Ureter (tissue), 1 donor: ENCODE measurements around the gene SYNE2. TPM values are rescaled to one million over a fixed set of nuclear protein-coding genes. Genes with fewer than 3 reads are reported as not detected.
"Not testable (repeated sequence)": the region's sequence is repeated elsewhere in the genome, so short reads cannot be mapped to it uniquely, and the experiment has no call there.

Source experiments
- DNase-seq: peaks from one replicate; pipeline ENCODE4 v3.0.0-alpha.2; 2020; ENCODE audit warnings: low spot score
- total RNA-seq: library from RNA; stranded (reverse); gene quantifications from one replicate; pipeline ENCODE4 v1.2.4, GENCODE V29; 2023
- donor health status: DM: yes; HTN: yes; CAD: no.

Gene SYNE2
- total RNA-seq, 1 donor from 2014 or later, result 113 TPM

- DNase-seq, result no peak
Observed at GRCh38 chr14:64035143-64035542, 182.3 kb downstream of the SYNE2 start.

- not testable (repeated sequence) for DNase-seq
Observed at GRCh38 chr14:64037869-64038745, 185.3 kb downstream of the SYNE2 start.

- DNase-seq, result no peak
Observed at GRCh38 chr14:64038841-64039542, 186.2 kb downstream of the SYNE2 start.

DNA sequence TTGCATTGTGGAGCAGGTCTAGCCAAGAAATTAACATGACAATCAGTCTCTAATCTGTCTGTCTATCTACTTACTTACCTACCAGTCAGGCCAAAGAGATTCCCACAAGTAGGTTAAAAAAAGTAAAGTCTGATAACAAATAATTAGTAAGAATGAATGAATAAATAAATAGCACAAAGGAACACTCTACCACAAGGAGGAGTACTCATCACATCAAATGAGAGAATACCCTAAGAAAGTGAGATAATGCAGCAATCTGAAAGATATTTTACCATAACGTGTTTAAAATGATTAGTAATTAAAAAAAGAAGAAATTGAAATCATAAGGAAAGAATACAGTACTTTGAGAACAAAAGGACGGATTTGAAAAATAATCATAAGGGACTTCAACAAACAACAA is 187.2 kb downstream of the SYNE2 start:
- DNase-seq, result no peak

DNA sequence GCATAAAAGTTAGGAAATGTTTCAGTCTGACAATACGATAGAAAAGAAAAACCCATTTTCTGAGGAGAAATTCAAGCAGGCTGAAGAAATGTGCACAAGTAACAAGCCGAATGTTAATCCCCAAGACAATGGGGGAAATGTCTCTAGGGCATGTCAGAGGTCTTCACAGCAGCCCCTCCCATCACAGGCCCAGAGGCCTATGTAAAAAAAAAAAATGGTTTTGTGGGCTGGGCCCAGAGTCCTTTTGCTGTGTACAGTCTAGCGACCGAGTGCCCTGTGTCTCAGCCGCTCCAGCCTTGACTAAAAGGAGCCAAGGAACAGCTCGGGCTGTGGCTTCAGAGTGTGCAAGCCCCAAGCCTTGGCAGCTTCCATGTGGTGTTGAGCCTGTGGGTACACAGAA is 190.5 kb downstream of the SYNE2 start:
- DNase-seq, result not testable (repeated sequence)

GRCh38 chr14:64045091-64045490 is 192.3 kb downstream of the SYNE2 start:
- no peak for DNase-seq

DNA sequence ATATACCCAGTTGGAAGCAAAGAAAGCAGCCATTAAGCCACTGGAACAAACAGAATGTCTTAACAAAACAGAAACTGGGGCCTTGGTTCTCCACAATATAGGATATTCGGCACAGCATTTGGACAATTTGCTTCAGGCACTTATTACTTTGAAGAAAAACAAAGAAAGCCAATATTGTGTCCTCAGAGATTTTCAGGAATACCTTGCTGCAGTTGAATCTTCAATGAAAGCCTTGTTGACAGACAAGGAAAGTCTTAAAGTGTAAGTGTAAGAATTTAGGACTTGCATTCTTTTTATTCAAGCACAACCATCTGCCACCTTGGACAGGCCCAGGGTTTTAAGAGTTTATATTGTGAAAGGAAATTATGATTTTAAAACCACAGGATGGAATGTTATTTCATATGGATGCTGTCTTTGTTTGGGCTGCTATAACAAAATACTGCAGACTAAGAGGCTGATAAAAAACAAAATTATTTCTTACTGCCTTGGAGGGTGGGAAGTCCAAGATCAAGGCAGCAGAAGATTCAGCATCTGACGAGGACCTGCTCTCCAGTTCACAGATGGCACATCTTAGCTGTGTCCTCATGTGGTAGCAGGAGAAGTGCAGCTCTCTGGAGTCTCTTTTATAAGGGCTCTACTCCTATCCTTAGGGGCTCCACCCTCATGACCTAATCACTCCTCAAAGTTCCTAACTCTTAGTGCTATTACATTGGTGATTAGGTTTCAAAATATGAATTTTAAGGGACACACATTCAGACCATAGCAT is 197.0 kb downstream of the SYNE2 start:
- no peak for DNase-seq

DNA sequence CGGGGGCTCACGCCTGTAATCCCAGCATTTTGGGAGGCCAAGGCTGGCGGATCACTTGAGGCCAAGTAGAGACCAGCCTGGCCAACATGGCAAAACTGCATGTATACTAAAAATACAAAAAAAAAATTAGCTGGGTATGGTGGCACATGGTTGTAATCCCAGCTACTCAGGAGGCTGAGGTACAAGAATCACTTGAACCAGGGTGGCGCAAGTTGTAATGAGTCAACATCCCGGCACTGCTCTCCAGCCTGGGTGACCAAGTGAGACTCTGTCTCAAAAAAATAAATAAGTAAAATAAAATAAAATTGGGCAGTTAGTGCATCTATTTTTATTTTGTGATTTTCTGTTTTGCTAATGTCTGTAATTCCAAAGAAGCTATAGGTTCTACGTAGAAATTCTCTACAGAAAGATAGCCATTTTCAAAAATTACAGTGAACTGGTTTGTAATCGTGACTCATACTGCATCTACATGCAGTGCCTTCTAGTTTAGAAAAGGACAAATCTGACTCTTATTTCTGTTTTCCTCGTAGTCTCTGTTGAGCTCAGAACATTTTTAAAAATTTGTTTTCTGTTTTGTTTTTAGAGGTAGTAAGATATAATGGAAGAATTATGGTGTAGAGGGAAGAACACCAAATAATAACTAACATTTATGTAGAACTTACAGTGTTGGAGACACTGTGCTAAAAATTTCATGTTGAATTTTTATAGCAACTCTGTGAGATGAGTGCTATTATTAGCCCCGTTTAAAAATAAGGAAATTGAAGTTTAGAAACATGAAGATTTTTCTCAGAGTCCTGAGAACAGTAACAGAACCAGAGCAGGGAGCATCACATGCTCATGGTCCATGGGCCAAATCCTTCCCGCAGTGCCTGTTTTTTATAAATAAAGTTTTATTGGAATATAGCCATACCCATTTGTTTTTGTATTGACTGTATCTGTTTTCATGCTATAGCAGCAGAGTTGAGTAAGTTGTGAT is 201.2 kb downstream of the SYNE2 start:
- no peak for DNase-seq

GRCh38 chr14:64059454-64060198 is 206.8 kb downstream of the SYNE2 start:
- no peak for DNase-seq

GRCh38 chr14:64060199-64060545 is 207.4 kb downstream of the SYNE2 start:
- DNase-seq, result no peak

DNA sequence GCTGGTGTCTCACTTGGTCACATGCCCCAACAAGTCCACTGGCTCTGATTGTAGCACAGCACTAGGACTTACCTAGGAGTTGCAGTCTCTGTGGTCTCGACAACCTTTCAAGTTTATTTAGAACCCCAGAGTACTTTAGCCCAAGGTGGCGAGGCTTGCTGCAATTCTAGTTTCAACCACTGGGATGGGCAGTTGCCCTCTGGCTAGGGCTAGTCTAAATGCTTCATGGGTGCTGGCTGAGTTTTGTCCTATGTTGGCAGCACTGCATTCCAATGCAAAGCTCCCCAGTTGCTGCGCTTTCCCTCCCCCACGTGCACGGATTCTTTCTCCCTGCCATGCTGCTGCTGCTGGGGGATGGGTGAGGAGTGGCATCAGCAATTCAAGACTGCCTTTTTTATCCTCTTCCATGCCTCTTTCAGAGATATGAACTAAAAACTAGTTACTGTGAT is 207.9 kb downstream of the SYNE2 start:
- no peak for DNase-seq

DNA sequence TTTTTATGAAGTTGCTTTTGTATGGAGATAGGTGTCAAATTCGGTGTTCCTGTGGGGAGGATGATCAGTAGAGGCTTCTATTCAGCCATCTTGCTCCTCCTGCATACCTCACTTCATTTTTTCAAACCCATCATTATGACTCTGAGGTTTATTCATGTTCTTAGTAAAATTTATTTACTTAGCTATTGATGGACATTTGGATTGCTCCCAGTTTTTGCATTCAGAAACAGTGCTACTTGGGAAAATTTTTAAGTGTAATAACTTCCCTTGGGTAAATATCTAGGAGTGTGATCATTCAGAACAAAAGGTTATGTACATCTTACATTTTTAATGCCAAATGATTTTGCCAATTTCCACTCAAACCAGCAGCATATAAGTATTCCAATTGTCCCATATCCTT is 208.3 kb downstream of the SYNE2 start:
- DNase-seq, result no peak

DNA sequence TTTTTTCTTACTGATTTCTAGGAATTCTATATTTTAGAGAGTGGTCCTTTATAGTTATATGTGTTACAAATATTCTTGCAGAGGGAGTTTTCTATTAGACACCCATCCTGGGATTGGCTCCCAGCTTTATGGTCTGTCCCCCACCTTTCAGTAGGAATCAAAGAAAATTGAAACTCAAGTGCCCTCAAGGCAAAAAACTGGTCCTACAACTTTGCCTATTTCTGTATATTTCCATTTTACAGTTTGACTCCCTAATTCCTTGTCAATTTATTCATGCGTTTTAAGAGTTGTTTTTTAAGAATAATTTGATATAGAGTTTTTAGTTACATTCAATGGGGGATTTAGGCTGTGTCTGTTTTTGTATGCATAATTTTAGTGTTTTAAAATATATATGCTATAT is 208.9 kb downstream of the SYNE2 start:
- no peak for DNase-seq

DNA sequence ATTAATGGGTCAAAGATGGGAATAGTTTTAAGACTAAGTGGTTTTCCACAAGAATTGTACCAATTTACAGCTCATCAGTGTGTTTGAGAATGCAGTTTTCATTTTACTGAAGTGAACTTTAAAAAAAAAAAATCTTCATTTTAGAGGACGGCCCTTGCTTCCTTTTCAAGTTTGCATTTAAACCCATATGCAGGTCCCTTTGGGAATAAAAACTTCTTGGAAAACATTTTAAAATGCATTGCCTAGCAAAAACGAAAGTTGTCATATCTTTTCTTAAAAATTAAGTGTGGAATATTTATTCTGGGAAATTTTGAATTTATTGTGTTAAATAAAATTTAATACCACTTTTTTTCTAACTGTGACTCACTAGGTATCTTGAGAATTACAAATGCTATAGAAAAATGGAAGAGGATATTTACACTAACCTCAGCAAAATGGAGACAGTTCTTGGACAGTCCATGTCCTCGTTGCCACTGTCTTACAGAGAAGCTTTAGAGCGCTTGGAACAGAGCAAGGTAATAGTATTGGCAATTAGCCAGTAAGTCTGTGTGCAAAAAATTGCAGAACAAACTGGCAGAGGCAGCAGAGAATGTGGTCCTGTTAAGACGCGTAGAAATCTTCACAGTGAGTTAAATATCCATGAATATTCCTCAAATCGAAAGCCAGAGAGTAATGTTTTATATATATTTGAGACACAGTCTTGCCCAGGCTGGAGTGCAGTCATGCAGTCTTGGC is 209.7 kb downstream of the SYNE2 start:
- no peak for DNase-seq

GRCh38 chr14:64064447-64064846 is 211.6 kb downstream of the SYNE2 start:
- no peak for DNase-seq

DNA sequence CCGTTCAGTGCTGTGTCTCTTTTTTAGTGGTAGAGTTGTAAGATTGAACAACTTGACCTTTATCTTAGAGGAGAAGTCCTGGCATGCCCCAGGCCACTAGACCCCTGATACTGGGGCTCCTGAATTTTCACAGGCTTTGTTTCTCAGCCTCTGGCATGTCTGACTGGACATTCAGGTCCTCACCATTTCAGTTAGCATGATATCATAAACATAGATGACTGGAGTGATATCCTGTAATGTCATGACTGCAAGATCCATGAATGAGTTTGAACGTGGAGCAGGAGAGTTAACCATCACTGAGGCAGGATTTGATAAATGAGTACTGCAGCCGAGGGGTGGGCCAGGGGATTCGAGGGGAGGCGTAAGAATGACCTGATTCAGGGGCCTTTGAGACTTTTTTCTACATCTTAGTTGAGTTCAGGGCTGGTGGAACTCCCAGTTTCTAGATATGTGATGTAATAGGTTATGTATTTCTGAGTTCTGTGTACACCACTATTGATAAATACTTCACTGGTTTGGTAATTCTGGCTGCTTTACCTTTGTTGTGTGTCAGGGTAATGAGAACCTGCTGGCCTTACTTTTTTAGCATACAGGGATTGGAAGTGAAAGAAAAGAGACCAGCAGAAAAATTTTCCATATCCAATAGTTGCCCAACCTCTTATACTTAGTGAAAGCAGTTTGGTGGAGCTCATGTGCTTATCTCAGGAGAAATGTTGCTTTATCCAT is 217.0 kb downstream of the SYNE2 start:
- DNase-seq, result no peak

DNA sequence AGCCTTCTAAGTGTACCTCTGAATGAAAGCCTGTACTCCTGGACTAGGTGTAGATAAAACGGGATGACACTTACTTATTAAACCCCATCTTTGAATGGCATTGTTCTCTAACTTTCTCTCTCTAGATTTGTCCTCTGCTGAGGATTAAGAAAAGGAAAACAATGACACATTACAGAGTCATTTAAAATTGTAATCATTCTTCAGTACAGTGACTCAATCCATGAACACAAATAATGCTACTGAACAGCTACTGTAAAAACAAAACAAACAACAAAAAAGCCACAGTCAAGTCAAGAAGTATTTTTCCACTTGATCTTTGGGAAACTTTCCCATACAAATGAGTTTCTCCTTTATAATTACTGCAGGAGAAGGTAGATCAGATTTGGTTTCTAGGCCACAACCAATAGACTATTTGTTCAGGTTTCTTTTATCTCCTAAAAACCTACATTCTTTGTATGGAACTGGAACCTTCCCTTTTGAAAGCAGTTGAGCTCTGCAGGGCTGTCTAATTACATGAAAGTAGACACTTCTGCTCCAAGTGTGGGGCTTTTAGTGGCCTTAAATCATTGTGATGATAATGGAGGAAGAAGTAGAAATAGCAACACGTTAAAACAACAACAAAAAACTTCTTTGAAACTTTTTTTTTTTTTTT is 222.3 kb downstream of the SYNE2 start:
- DNase-seq, result no peak

- no peak for DNase-seq
Observed at GRCh38 chr14:64075613-64076005, 222.8 kb downstream of the SYNE2 start.

DNA sequence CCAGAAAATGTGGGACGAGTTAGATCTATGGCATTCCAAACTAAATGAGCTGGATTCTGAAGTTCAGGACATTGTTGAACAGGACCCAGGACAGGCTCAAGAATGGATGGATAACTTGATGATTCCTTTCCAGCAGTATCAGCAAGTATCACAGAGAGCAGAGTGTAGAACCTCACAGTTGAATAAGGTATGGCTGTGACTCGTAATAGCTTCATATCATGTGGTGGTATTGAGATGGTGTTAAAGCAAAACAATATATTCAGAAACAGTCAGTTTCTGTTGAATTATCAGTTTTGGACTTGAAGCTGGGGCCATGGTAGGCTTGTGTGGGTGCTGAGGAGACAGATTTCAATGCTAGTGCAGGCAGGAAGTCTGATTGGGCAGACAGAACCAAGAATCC is 227.6 kb downstream of the SYNE2 start:
- DNase-seq, result no peak
